Endothelial cell of umbilical vein (primary cell): Measurements from ENCODE around the gene CHMP5. TPM values are rescaled to one million over a fixed set of nuclear protein-coding genes. Genes with fewer than 3 reads are reported as not detected.

Source experiments
- BruUV-seq: library from RNA; stranded (reverse); fragments of 400-500 nt; replicated peaks from 2 replicates; lab custom pipeline; 2021; lab: Mats Ljungman, UMichigan
- CTCF ChIA-PET: fragments of 300-600, 350-600 bp; sonication (Branson Sonifier 250); formaldehyde crosslinking; loops from one replicate; lab custom pipeline; 2021; ENCODE audit warnings: antibody characterized with exemption, inconsistent platforms; lab: Charles Lee
- POLR2A ChIA-PET: fragments of 300-600, 350-600 bp; sonication (Branson Sonifier 250); formaldehyde crosslinking; loops from one replicate; lab custom pipeline; 2021; ENCODE audit warnings: antibody characterized with exemption, inconsistent platforms; lab: Charles Lee
- DNase-seq: peaks from one replicate; pipeline ENCODE4 v3.0.0-alpha.2; 2011; ENCODE audit warnings: low read depth, low spot score
- FAIRE-seq: peaks from 2 replicates; lab custom pipeline; 2011; peaks lifted over from hg19 to GRCh38; lab: Jason Lieb, UNC
- H2AFZ ChIP-seq: 2 replicates; pipeline ENCODE4 v1.6.0; 2012; ENCODE audit warnings: low read depth, low read length, control low read depth, inconsistent platforms
- H3K27ac ChIP-seq: 2 replicates; pipeline ENCODE4 v1.5.1; 2011; ENCODE audit warnings: low read depth, mild to moderate bottlenecking, control low read depth, low read length, moderate library complexity; ENCODE audit not compliant: insufficient read depth
- H3K27me3 ChIP-seq, 2 experiments: 2 replicates each; pipeline versions ENCODE4 v1.6.0 to v1.6.1; 2011; ENCODE audit warnings: low read length in 2 of 2, mixed read lengths in 1 of 2; ENCODE audit not compliant: control insufficient read depth in 2 of 2, insufficient read depth in 2 of 2
- H3K36me3 ChIP-seq, 2 experiments: 2 replicates in 1 of 2; 3 replicates in 1 of 2; pipeline ENCODE4 v1.5.1; 2011; ENCODE audit warnings: low read length in 2 of 2, mild to moderate bottlenecking in 1 of 2, moderate library complexity in 1 of 2; ENCODE audit not compliant: control insufficient read depth in 2 of 2, insufficient read depth in 2 of 2; ENCODE audit errors: extremely low read depth in 1 of 2
- H3K4me1 ChIP-seq: 3 replicates; pipeline ENCODE4 v1.5.1; 2011; ENCODE audit warnings: mild to moderate bottlenecking, low read length; ENCODE audit not compliant: control insufficient read depth, insufficient read depth; ENCODE audit errors: extremely low read depth
- H3K4me2 ChIP-seq: 2 replicates; pipeline ENCODE4 v1.6.1; 2011; ENCODE audit warnings: low read length, control low read depth, mixed read lengths; ENCODE audit not compliant: insufficient read depth
- H3K4me3 ChIP-seq, 3 experiments: fragments of 200-600 bp in 1 of 3; sonication (generic), shearing (Covaris generic) in 1 of 3; replicated peaks in 1 of 3; 2 replicates each; pipeline ENCODE4 v1.5.1; 2011 to 2016; ENCODE audit warnings: control low read depth in 3 of 3, low read length in 3 of 3, mild to moderate bottlenecking in 2 of 3, inconsistent platforms in 1 of 3, low read depth in 1 of 3, moderate library complexity in 1 of 3; ENCODE audit not compliant: insufficient read depth in 1 of 3
- H3K79me2 ChIP-seq: 2 replicates; pipeline ENCODE4 v1.6.0; 2012; ENCODE audit warnings: low read length, inconsistent platforms; ENCODE audit not compliant: control insufficient read depth, insufficient read depth
- H3K9ac ChIP-seq: replicated peaks from 2 replicates; pipeline ENCODE3; 2011; ENCODE audit warnings: low read length, control low read depth; ENCODE audit not compliant: insufficient read depth; ENCODE audit errors: extremely low read depth
- H3K9me1 ChIP-seq: replicated peaks from 3 replicates; pipeline ENCODE4 v1.6.0; 2011; ENCODE audit warnings: mild to moderate bottlenecking, low read length; ENCODE audit not compliant: control insufficient read depth, insufficient read depth; ENCODE audit errors: extremely low read depth
- H3K9me3 ChIP-seq: replicated peaks from 2 replicates; pipeline ENCODE4 v1.5.1; 2012; ENCODE audit warnings: low read length, inconsistent platforms; ENCODE audit not compliant: control insufficient read depth, insufficient read depth
- H4K20me1 ChIP-seq: replicated peaks from 2 replicates; pipeline ENCODE3; 2011; ENCODE audit warnings: mild to moderate bottlenecking, low read length; ENCODE audit not compliant: control insufficient read depth, insufficient read depth; ENCODE audit errors: extremely low read depth
- CTCF ChIP-seq, 2 donors: IDR thresholded peaks; 1 replicate in 1 of 2; 2 replicates in 1 of 2; pipeline ENCODE4 v1.5.1; 2011; ENCODE audit warnings: low read length in 2 of 2, mild to moderate bottlenecking in 2 of 2, moderate library complexity in 2 of 2, control low read depth in 1 of 2, inconsistent platforms in 1 of 2, low read depth in 1 of 2; ENCODE audit not compliant: insufficient read depth in 1 of 2; ENCODE audit errors: extremely low read depth in 1 of 2
- EZH2 ChIP-seq: IDR thresholded peaks from 2 replicates; pipeline ENCODE4 v1.6.1; 2012; ENCODE audit warnings: borderline replicate concordance, low read depth, mild to moderate bottlenecking, moderate library complexity, low read length, inconsistent platforms; ENCODE audit not compliant: severe bottlenecking
- FOS ChIP-seq: IDR thresholded peaks from 2 replicates; pipeline ENCODE4 v1.6.1; 2011; ENCODE audit warnings: mild to moderate bottlenecking, low read length, moderate library complexity, borderline replicate concordance; ENCODE audit not compliant: insufficient read depth
- GATA2 ChIP-seq: IDR thresholded peaks from 2 replicates; pipeline ENCODE4 v1.7.0; 2011; ENCODE audit warnings: low read depth, mild to moderate bottlenecking, moderate library complexity, mixed read lengths, low read length; ENCODE audit not compliant: insufficient read length, insufficient read depth
- JUN ChIP-seq: IDR thresholded peaks from 2 replicates; pipeline ENCODE4 v1.6.1; 2011; ENCODE audit warnings: borderline replicate concordance, low read depth; ENCODE audit not compliant: insufficient read length, insufficient read depth
- MAX ChIP-seq: IDR thresholded peaks from 2 replicates; pipeline ENCODE4 v1.6.1; 2011; ENCODE audit not compliant: insufficient read depth, insufficient read length
- MYC ChIP-seq: IDR thresholded peaks from one replicate; pipeline ENCODE4 v1.6.1; 2011; ENCODE audit warnings: mild to moderate bottlenecking, low read depth, low read length
- POLR2A ChIP-seq: IDR thresholded peaks from 2 replicates; pipeline ENCODE4 v1.6.1; 2012; ENCODE audit warnings: low read depth, mild to moderate bottlenecking, control low read depth, low read length
- POLR2AphosphoS5 ChIP-seq: IDR thresholded peaks from 2 replicates; pipeline ENCODE4 v1.6.1; 2012; ENCODE audit warnings: low read depth, mild to moderate bottlenecking, control low read depth, low read length, moderate library complexity; ENCODE audit not compliant: insufficient read depth
- dilution Hi-C: fragments of 300-500 bp; cut with MboI; formaldehyde crosslinking; loops from one replicate; pipeline ENCODE4 v1.15.0; 2019; ENCODE audit warnings: low sequenced_read_pairs; ENCODE audit not compliant: extremely low pct_ligation_motif_present
- intact Hi-C: fragments of 100-400 bp; cut with micrococcal nuclease; formaldehyde crosslinking; loops from one replicate; pipeline ENCODE4 v1.10.0; 2022
- polyA plus RNA-seq, 4 experiments: library from polyadenylated mRNA; depleted of rRNA in 3 of 4; stranded (reverse) in 3 of 4; unstranded in 1 of 4; fragments of >200 nt; gene quantifications; 2 replicates each; pipeline versions ENCODE4 v1.2.1 to v1.2.3, GENCODE V29; 2011 to 2012; ENCODE audit warnings: missing spikeins in 1 of 4
- total RNA-seq: library from RNA; stranded (reverse); gene quantifications from 2 replicates; pipeline ENCODE4 v1.2.3, GENCODE V29; 2021

The CHMP5 gene
- total and polyA plus RNA-seq, 2 donors (not counting 3 experiments of a cell fraction or from before 2014, with no cell fraction given) = 33.2 to 55.8 TPM

- DNase-seq = no peak
- POLR2A ChIA-PET = no interaction called here
- no peak overlapping the region for H3K4me2 ChIP-seq
Measured at GRCh38 chr9:33309903-33310302, 45.1 kb downstream of the CHMP5 start.

GRCh38 chr9:33310748-33311147 lies 45.9 kb downstream of the CHMP5 start:
- ChIA-PET POLR2A (no interaction called here), CTCF (interaction anchor here (0.5 to 1.7 kb wide), 5 partner anchors 10 to 247 kb away, joined by 3 to 4 read pairs (median 3); no protein-coding TSS in a partner anchor)
- Histone ChIP-seq H4K20me1 (no peaks in the 10 kb centered on the region), H3K36me3 (peaks cover 21 to 27% of the 10 kb centered on the region in 2 experiments), H3K9me1 (no peaks in the 10 kb centered on the region), H3K27ac (no peak overlapping the region), H3K4me2 (no peak overlapping the region), H2AFZ (no peak overlapping the region), H3K4me1 (peaks cover 16% of the 10 kb centered on the region), H3K9ac (no peak overlapping the region), H3K4me3 (no peak overlapping the region), H3K79me2 (no peaks in the 10 kb centered on the region), H3K9me3 (no peaks in the 10 kb centered on the region), H3K27me3 (no peaks in the 10 kb centered on the region)
- no peak for FAIRE-seq
- no peak for DNase-seq
- dilution Hi-C loops = no loop called here
- intact Hi-C loops = no loop called here
- TF ChIP-seq MYC = no peak
- TF ChIP-seq JUN = no peak
- TF ChIP-seq EZH2 = no peak
- TF ChIP-seq GATA2 = no peak
- TF ChIP-seq POLR2A = no peak
- TF ChIP-seq FOS = no peak
- no peak for TF ChIP-seq MAX
- TF ChIP-seq POLR2AphosphoS5 = no peak
- TF ChIP-seq CTCF (IDR thresholded peaks at IDR 0.05; ENCODE audit: extremely low read depth in 1 of 2, insufficient read depth in 1 of 2, low read depth in 1 of 2, low read length in 2 of 2) = no peak
- BruUV-seq = no TSS peak

More at GRCh38 chr9:33309903-33310302, 45.1 kb downstream of the CHMP5 start:
- H3K36me3 ChIP-seq = peaks cover 25 to 33% of the 10 kb centered on the region in 2 experiments
- H3K79me2 ChIP-seq = no peaks in the 10 kb centered on the region
- peaks cover 16% of the 10 kb centered on the region for H3K4me1 ChIP-seq
- H3K4me3 ChIP-seq = no peak overlapping the region
- no peak overlapping the region for H2AFZ ChIP-seq
- peak; percentile 37 for FAIRE-seq
- H3K9me3 ChIP-seq = no peaks in the 10 kb centered on the region
- intact Hi-C loops (no loop called here), dilution Hi-C loops (no loop called here)
- H3K27me3 ChIP-seq = no peaks in the 10 kb centered on the region
- H3K27ac ChIP-seq = no peak overlapping the region
- H3K9me1 ChIP-seq = no peaks in the 10 kb centered on the region
- CTCF ChIA-PET = interaction anchor here (0.6 to 1.7 kb wide), 4 partner anchors 10 to 65 kb away, joined by 3 to 4 read pairs (median 4); partner anchors contain the start of gene NFX1
- BruUV-seq = no TSS peak
- no peak overlapping the region for H3K9ac ChIP-seq
- TF ChIP-seq FOS = peak; percentile 45
- no peak for TF ChIP-seq MAX
- no peaks in the 10 kb centered on the region for H4K20me1 ChIP-seq
